Pancreas (tissue), 10 donors: ENCODE measurements around the gene TMEM63A. TPM values are rescaled to one million over a fixed set of nuclear protein-coding genes. Genes with fewer than 3 reads are reported as not detected.
A peak's percentile ranks its signal among the peaks of the same experiment; 100 is the strongest.

Source experiments
- ATAC-seq, 4 donors: fragments of 200-7000 bp; cut with Tn5 transposase; one replicate each; pipeline versions ENCODE4 v1.8.0 to v1.9.1; 2020; ENCODE audit warnings: mild to moderate bottlenecking in 4 of 4, moderate library complexity in 4 of 4
- DNase-seq, 6 donors: peaks; one replicate each; pipeline ENCODE4 v3.0.0-alpha.2; 2020
- FAIRE-seq: peaks from 2 replicates; lab custom pipeline; 2012; peaks lifted over from hg19 to GRCh38; lab: Jason Lieb, UNC
- H3K27ac ChIP-seq, 4 donors: fragments of 200-600 bp; sonication (generic); 1 replicate in 3 of 4; 2 replicates in 1 of 4; pipeline versions ENCODE4 v1.5.0 to v1.8.0; 2020
- H3K27me3 ChIP-seq, 4 donors: fragments of 200-600 bp; one replicate each; pipeline ENCODE4 v1.8.0; 2021
- H3K36me3 ChIP-seq, 3 donors: fragments of 200-600 bp; sonication (generic) in 1 of 3; one replicate each; pipeline versions ENCODE4 v1.5.0 to v1.8.0; 2020 to 2021
- H3K4me1 ChIP-seq, 3 donors: fragments of 200-600 bp; one replicate each; pipeline ENCODE4 v1.8.0; 2021
- H3K4me3 ChIP-seq, 4 donors: fragments of 200-600 bp; sonication (generic) in 2 of 4; one replicate each; pipeline versions ENCODE4 v1.5.0 to v1.8.0; 2020 to 2021
- H3K9me3 ChIP-seq, 4 donors: fragments of 200-600 bp; one replicate each; pipeline ENCODE4 v1.8.0; 2021
- CTCF ChIP-seq, 4 donors: fragments of 200-600 bp; sonication (generic) in 3 of 4; IDR thresholded peaks; one replicate each; pipeline versions ENCODE4 v1.5.0 to v1.8.0; 2021; ENCODE audit warnings: antibody characterized with exemption in 4 of 4
- WGBS, 2 donors: extraction: QIAGEN DNeasy Blood & Tissue Kit; methylation state at CpG; one replicate each; pipeline ENCODE4 v1.1.7; 2013; 5-methylcytosine and 5-hydroxymethylcytosine counted together
- intact Hi-C, 3 donors: fragments of 100-400 bp; cut with DNase I; formaldehyde crosslinking; loops; one replicate each; pipeline versions ENCODE4 v1.11.1 to v1.14.2; 2022
- polyA plus RNA-seq, 2 donors: library from polyadenylated mRNA; stranded (reverse); fragments of 200-250 nt; gene quantifications; one replicate each; pipeline ENCODE4 v1.2.3, GENCODE V29; 2013
- total RNA-seq, 6 donors: library from RNA; stranded (reverse); fragmentation: NEBNext Ultra II Directional in 4 of 6; extraction: Animal tissue kit (Norgen Biotek cat#: 25700) in 4 of 6; gene quantifications; one replicate each; pipeline versions ENCODE4 v1.2.1 to v1.2.4, GENCODE V29; 2021 to 2023
- donor health status: healthy with polysubstance abuse.
- donor health status: DM: no; HTN: no; CAD: no; lungs with moderate emphysema.
- donor health status: DM: no; HTN: no; CAD: no.
- donor health status: control.
- donor health status: control.
- donor health status: Bipolar disorder and iron deficiency.
- donor health status: DM: yes; HTN: yes; CAD: no.
- donor health status: DM: no; HTN: no; CAD: no.
- donor health status: DM: no; HTN: no; CAD: no.
- donor health status: DM: yes; HTN: yes; CAD: no.

Gene TMEM63A
- total and polyA plus RNA-seq, 8 donors: 56.3 to 185 (median 84.0) TPM

DNA sequence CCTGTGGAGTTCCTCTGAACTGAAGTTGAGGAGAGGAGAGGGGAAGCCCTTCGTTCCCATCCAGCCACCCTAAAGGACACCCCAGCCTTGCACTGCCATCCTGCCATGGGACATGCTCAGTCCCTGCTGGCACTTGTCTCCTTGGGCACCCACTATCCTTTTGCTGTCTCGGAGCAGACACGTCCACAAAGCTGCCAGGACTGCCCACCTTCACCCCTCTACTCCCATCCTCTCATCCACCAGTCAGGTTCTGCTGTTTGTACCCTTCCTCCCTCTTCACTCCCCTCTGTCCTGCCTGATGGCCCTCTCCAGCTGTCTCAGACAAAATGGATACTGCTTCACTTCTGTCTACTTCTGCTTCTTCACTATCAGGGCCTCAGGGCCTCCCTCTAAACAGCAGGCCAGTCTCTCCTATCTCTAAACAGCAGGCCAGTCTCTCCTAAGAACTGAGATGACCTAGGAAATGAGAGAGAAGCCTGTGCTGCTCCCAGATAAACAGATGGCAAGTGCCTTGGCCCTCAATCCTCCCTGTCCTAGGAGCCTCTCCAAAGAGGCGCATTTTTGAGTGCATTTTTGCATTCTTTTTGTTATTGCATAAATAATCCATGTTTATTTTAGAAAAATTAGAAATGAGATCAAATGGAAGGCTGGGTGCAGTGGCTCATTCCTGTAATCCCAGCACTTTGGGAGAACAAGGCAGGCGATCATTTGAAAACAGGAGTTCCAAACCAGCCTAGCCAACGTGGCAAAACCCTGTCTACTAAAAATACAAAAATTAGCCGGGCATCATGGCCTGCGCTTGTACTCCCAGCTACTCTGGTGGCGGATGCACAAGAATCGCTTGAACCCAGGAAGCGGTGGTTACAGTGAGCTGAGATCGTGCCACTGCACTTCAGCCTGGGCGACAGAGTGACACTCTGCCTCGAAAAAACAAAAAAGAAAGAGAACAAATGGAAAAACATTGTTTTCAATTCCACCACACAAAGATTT lies 46.3 kb upstream of the TMEM63A start:
- Histone ChIP-seq H3K27me3 (no peaks in the 10 kb centered on the region), H3K4me3 (no peak overlapping the region), H3K27ac (no peak overlapping the region), H3K9me3 (no peaks in the 10 kb centered on the region), H3K36me3 (no peaks in the 10 kb centered on the region), H3K4me1 (peaks cover 0 to 5% (median 0%) of the 10 kb centered on the region in 3 donors)
- ATAC-seq: no peak
- DNase-seq: no peak
- intact Hi-C loops: no loop called here
- TF ChIP-seq CTCF (IDR thresholded peaks at IDR 0.05): no peak
- FAIRE-seq: no peak
- 81 to 90% methylated on average over 14 of the region's 14 CpGs for WGBS, 2 donors

- DNase-seq (no peak), FAIRE-seq (no peak), ATAC-seq (no peak)
- Histone ChIP-seq H3K4me3 (no peak overlapping the region), H3K4me1 (peaks cover 4 to 16% (median 11%) of the 10 kb centered on the region in 3 donors), H3K36me3 (peaks cover 0 to 3% (median 0%) of the 10 kb centered on the region in 3 donors), H3K9me3 (no peaks in the 10 kb centered on the region), H3K27ac (no peak overlapping the region), H3K27me3 (no peaks in the 10 kb centered on the region)
- no peak for TF ChIP-seq CTCF (IDR thresholded peaks at IDR 0.05)
- 86 to 88% methylated on average over 3 of the region's 3 CpGs for WGBS, 2 donors
- intact Hi-C loops: no loop called here
Observed at GRCh38 chr1:225926551-225927113, 44.5 kb upstream of the TMEM63A start.

- Histone ChIP-seq H3K27me3 (no peaks in the 10 kb centered on the region), H3K36me3 (peaks cover 0 to 6% (median 0%) of the 10 kb centered on the region in 3 donors), H3K4me1 (peaks cover 9 to 31% (median 11%) of the 10 kb centered on the region in 3 donors), H3K4me3 (peak within 1 kb of the TSS; percentile 83 to 94 (median 90)), H3K27ac (peak within 1 kb of the TSS; percentile 86 to 93 (median 92)), H3K9me3 (no peaks in the 10 kb centered on the region)
- no peak for FAIRE-seq
- peak; percentile 95 to 98 (median 96) for ATAC-seq
- no peak for TF ChIP-seq CTCF (IDR thresholded peaks at IDR 0.05)
- WGBS, 2 donors: 0% methylated on average over 61 to 80 of the region's 80 CpGs
- intact Hi-C loops: no loop called here
- DNase-seq: peak; percentile 92 to 98 (median 96)
Observed at GRCh38 chr1:225923692-225924555, 41.7 kb upstream of the TMEM63A start, which contains the start of gene PYCR2. Gene PYCR2 (minus strand): TSS chr1:225924250. CDS start chr1:225924110, 140 bp downstream.

GRCh38 chr1:225923381-225923691 lies 41.2 kb upstream of the TMEM63A start:
- Histone ChIP-seq H3K4me3 (peak overlapping the region; percentile 83 to 94 (median 90)), H3K27me3 (no peaks in the 10 kb centered on the region), H3K9me3 (no peaks in the 10 kb centered on the region), H3K4me1 (peaks cover 9 to 31% (median 11%) of the 10 kb centered on the region in 3 donors), H3K36me3 (peaks cover 0 to 10% (median 0%) of the 10 kb centered on the region in 3 donors), H3K27ac (peak overlapping the region; percentile 86 to 93 (median 92))
- FAIRE-seq (no peak), DNase-seq (peak in 1 of 6 donors; percentile 46), ATAC-seq (peak in 2 of 4 donors; percentile 10 to 17)
- WGBS, 2 donors: 1 to 3% methylated on average over 8 of the region's 8 CpGs
- TF ChIP-seq CTCF (IDR thresholded peaks at IDR 0.05): no peak
- intact Hi-C loops: no loop called here
